CD4-positive, alpha-beta T cell treated with Interleukin-17A for 4 hours (primary cell): ENCODE measurements around the gene ZNF107.

Source experiments
- DNase-seq: peaks from one replicate; pipeline ENCODE4 v3.0.0-alpha.2; 2020; ENCODE audit warnings: mixed read lengths

ZNF107 gene

GRCh38 chr7:64665980-64666662 lies at the start of gene ZNF107:
Gene ZNF107 (plus strand): TSS chr7:64666133. CDS start chr7:64666283, 150 bp downstream.
- peak; percentile 79 for DNase-seq

- peak; percentile 20 for DNase-seq
Measured at GRCh38 chr7:64618785-64619456, 47.0 kb upstream of the ZNF107 start.

GRCh38 chr7:64619705-64620104 lies 46.2 kb upstream of the ZNF107 start:
- DNase-seq, result no peak

GRCh38 chr7:64621656-64622055 lies 44.3 kb upstream of the ZNF107 start:
- no peak for DNase-seq

GRCh38 chr7:64625114-64626082 lies 40.5 kb upstream of the ZNF107 start:
- DNase-seq, result no peak

- no peak for DNase-seq
Measured at GRCh38 chr7:64626083-64626469, 39.9 kb upstream of the ZNF107 start.

GRCh38 chr7:64626557-64626956 lies 39.4 kb upstream of the ZNF107 start:
- no peak for DNase-seq

GRCh38 chr7:64628192-64628591 lies 37.7 kb upstream of the ZNF107 start:
- no peak for DNase-seq

GRCh38 chr7:64628721-64629120 lies 37.2 kb upstream of the ZNF107 start:
- no peak for DNase-seq

GRCh38 chr7:64630496-64630895 lies 35.4 kb upstream of the ZNF107 start:
- DNase-seq, result no peak

- DNase-seq, result no peak
Measured at GRCh38 chr7:64632029-64632428, 33.9 kb upstream of the ZNF107 start.

GRCh38 chr7:64633401-64633800 lies 32.5 kb upstream of the ZNF107 start:
- no peak for DNase-seq

GRCh38 chr7:64634406-64635062 lies 31.4 kb upstream of the ZNF107 start:
- no peak for DNase-seq

- peak; percentile 15 for DNase-seq
Measured at GRCh38 chr7:64636386-64636785, 29.5 kb upstream of the ZNF107 start.

GRCh38 chr7:64637521-64638445 lies 28.1 kb upstream of the ZNF107 start:
- no peak for DNase-seq

- DNase-seq, result no peak
Measured at GRCh38 chr7:64638822-64639221, 27.1 kb upstream of the ZNF107 start.

GRCh38 chr7:64639267-64640001 lies 26.5 kb upstream of the ZNF107 start:
- DNase-seq, result peak; percentile 6

- DNase-seq, result no peak
Measured at GRCh38 chr7:64640504-64640903, 25.4 kb upstream of the ZNF107 start.

- DNase-seq, result no peak
Measured at GRCh38 chr7:64642046-64642445, 23.9 kb upstream of the ZNF107 start.

GRCh38 chr7:64642875-64643274 lies 23.1 kb upstream of the ZNF107 start:
- DNase-seq, result no peak

GRCh38 chr7:64643566-64643965 lies 22.4 kb upstream of the ZNF107 start:
- DNase-seq, result no peak
